HUES48 (cell line): ENCODE measurements around the gene SERPINB7.

ENCODE experiments used
- H3K27ac ChIP-seq: one replicate; pipeline ENCODE4 v1.7.0; 2013; ENCODE audit warnings: low read depth, low read length, inconsistent platforms
- H3K27me3 ChIP-seq: 2 replicates; pipeline ENCODE4 v1.6.1; 2013; ENCODE audit warnings: mild to moderate bottlenecking, low read length; ENCODE audit not compliant: control insufficient read depth, insufficient read depth
- H3K36me3 ChIP-seq: 2 replicates; pipeline ENCODE4 v1.6.1; 2013; ENCODE audit warnings: low read length; ENCODE audit not compliant: control insufficient read depth, insufficient read depth
- H3K4me1 ChIP-seq: 2 replicates; pipeline ENCODE4 v1.6.1; 2013; ENCODE audit warnings: mild to moderate bottlenecking, low read length; ENCODE audit not compliant: control insufficient read depth, insufficient read depth
- H3K4me3 ChIP-seq: 2 replicates; pipeline ENCODE4 v1.5.1; 2013; ENCODE audit warnings: mild to moderate bottlenecking, low read depth, low read length
- H3K9ac ChIP-seq: 2 replicates; pipeline ENCODE4 v1.6.1; 2013; ENCODE audit warnings: mild to moderate bottlenecking, low read depth, low read length, moderate library complexity
- H3K9me3 ChIP-seq: 2 replicates; pipeline ENCODE4 v1.6.1; 2013; ENCODE audit warnings: low read length; ENCODE audit not compliant: control insufficient read depth, insufficient read depth

SERPINB7 gene

GRCh38 chr18:63824220-63824525 lies 49.0 kb downstream of the SERPINB7 start:
- Histone ChIP-seq H3K27me3 (no peaks in the 10 kb centered on the region), H3K36me3 (no peaks in the 10 kb centered on the region), H3K27ac (no peak overlapping the region), H3K9ac (no peak overlapping the region), H3K4me1 (0 out of 2 replicates have a peak, but pooled peaks cover 3% of the 10 kb centered on the region), H3K4me3 (no peak overlapping the region), H3K9me3 (no peaks in the 10 kb centered on the region)

GRCh38 chr18:63828120-63828519 lies 52.9 kb downstream of the SERPINB7 start:
- H3K4me1 ChIP-seq = 0 out of 2 replicates have a peak, but pooled peaks cover 3% of the 10 kb centered on the region
- H3K27me3 ChIP-seq = no peaks in the 10 kb centered on the region
- no peak overlapping the region for H3K4me3 ChIP-seq
- no peaks in the 10 kb centered on the region for H3K9me3 ChIP-seq
- H3K36me3 ChIP-seq = no peaks in the 10 kb centered on the region
- no peak overlapping the region for H3K27ac ChIP-seq
- H3K9ac ChIP-seq = no peak overlapping the region

- Histone ChIP-seq H3K4me3 (no peak overlapping the region), H3K36me3 (no peaks in the 10 kb centered on the region), H3K9me3 (no peaks in the 10 kb centered on the region), H3K27me3 (no peaks in the 10 kb centered on the region), H3K9ac (no peak overlapping the region), H3K27ac (no peak overlapping the region), H3K4me1 (0 out of 2 replicates have a peak, but pooled peaks cover 3% of the 10 kb centered on the region)
These were observed 53.4 kb downstream of the SERPINB7 start for GRCh38 chr18:63828656-63829055.

- no peaks in the 10 kb centered on the region for H3K36me3 ChIP-seq
- no peaks in the 10 kb centered on the region for H3K9me3 ChIP-seq
- no peak overlapping the region for H3K4me3 ChIP-seq
- H3K4me1 ChIP-seq = 0 out of 2 replicates have a peak, but pooled peaks cover 3% of the 10 kb centered on the region
- no peak overlapping the region for H3K9ac ChIP-seq
- H3K27ac ChIP-seq = no peak overlapping the region
- no peaks in the 10 kb centered on the region for H3K27me3 ChIP-seq
These were observed 54.7 kb downstream of the SERPINB7 start for GRCh38 chr18:63829886-63830285.

- Histone ChIP-seq H3K9ac (no peak overlapping the region), H3K27ac (no peak overlapping the region), H3K4me1 (no peaks in the 10 kb centered on the region), H3K9me3 (no peaks in the 10 kb centered on the region), H3K4me3 (no peak overlapping the region), H3K36me3 (no peaks in the 10 kb centered on the region), H3K27me3 (no peaks in the 10 kb centered on the region)
These were observed 56.0 kb downstream of the SERPINB7 start for GRCh38 chr18:63831080-63831788.

- no peak overlapping the region for H3K4me3 ChIP-seq
- H3K27ac ChIP-seq = no peak overlapping the region
- no peaks in the 10 kb centered on the region for H3K27me3 ChIP-seq
- H3K4me1 ChIP-seq = no peaks in the 10 kb centered on the region
- no peaks in the 10 kb centered on the region for H3K9me3 ChIP-seq
- no peak overlapping the region for H3K9ac ChIP-seq
- H3K36me3 ChIP-seq = no peaks in the 10 kb centered on the region
These were observed 57.3 kb downstream of the SERPINB7 start for GRCh38 chr18:63832470-63832869.

GRCh38 chr18:63834471-63835113 lies 59.4 kb downstream of the SERPINB7 start:
- H3K9ac ChIP-seq = no peak overlapping the region
- no peaks in the 10 kb centered on the region for H3K9me3 ChIP-seq

GRCh38 chr18:63836456-63836855 lies 61.2 kb downstream of the SERPINB7 start:
- Histone ChIP-seq H3K4me1 (no peaks in the 10 kb centered on the region), H3K9me3 (no peaks in the 10 kb centered on the region), H3K36me3 (no peaks in the 10 kb centered on the region), H3K27ac (no peak overlapping the region), H3K9ac (no peak overlapping the region), H3K27me3 (no peaks in the 10 kb centered on the region), H3K4me3 (no peak overlapping the region)

More at GRCh38 chr18:63834471-63835113, 59.4 kb downstream of the SERPINB7 start:
- no peaks in the 10 kb centered on the region for H3K27me3 ChIP-seq
- H3K4me3 ChIP-seq = no peak overlapping the region
- H3K27ac ChIP-seq = no peak overlapping the region
- no peaks in the 10 kb centered on the region for H3K36me3 ChIP-seq
- H3K4me1 ChIP-seq = no peaks in the 10 kb centered on the region

- H3K27me3 ChIP-seq = no peaks in the 10 kb centered on the region
- H3K27ac ChIP-seq = no peak overlapping the region
- H3K36me3 ChIP-seq = no peaks in the 10 kb centered on the region
- no peak overlapping the region for H3K4me3 ChIP-seq
- no peak overlapping the region for H3K9ac ChIP-seq
- H3K4me1 ChIP-seq = no peaks in the 10 kb centered on the region
- no peaks in the 10 kb centered on the region for H3K9me3 ChIP-seq
These were observed 62.4 kb downstream of the SERPINB7 start for GRCh38 chr18:63837590-63837989.

- no peaks in the 10 kb centered on the region for H3K9me3 ChIP-seq
- H3K27me3 ChIP-seq = no peaks in the 10 kb centered on the region
- no peak overlapping the region for H3K9ac ChIP-seq
These were observed 67.8 kb downstream of the SERPINB7 start for GRCh38 chr18:63843008-63843407.

GRCh38 chr18:63844254-63844653 lies 69.0 kb downstream of the SERPINB7 start:
- no peaks in the 10 kb centered on the region for H3K27me3 ChIP-seq
- H3K4me3 ChIP-seq = no peak overlapping the region
- no peaks in the 10 kb centered on the region for H3K9me3 ChIP-seq
- no peak overlapping the region for H3K9ac ChIP-seq
- H3K27ac ChIP-seq = no peak overlapping the region
- no peaks in the 10 kb centered on the region for H3K36me3 ChIP-seq
- no peaks in the 10 kb centered on the region for H3K4me1 ChIP-seq

More at GRCh38 chr18:63843008-63843407, 67.8 kb downstream of the SERPINB7 start:
- Histone ChIP-seq H3K4me3 (no peak overlapping the region), H3K27ac (no peak overlapping the region), H3K36me3 (no peaks in the 10 kb centered on the region), H3K4me1 (no peaks in the 10 kb centered on the region)
